Measurements from ENCODE around the gene IDH1.
"Not testable (repeated sequence)": the region's sequence is repeated elsewhere in the genome, so short reads cannot be mapped to it uniquely, and the experiment has no call there.

IDH1 gene

GRCh38 chr2:208256849-208257813 lies 2.3 kb upstream of the IDH1 start:
- H3K27me3 ChIP-seq (ENCODE audit: control insufficient read depth, insufficient read depth, low read length); H3K4me3 ChIP-seq (ENCODE audit: low read length); DNase-seq (ENCODE audit: low read depth, low spot score); H3K9me3 ChIP-seq (ENCODE audit: control insufficient read depth, insufficient read depth, low read length); H3K27ac ChIP-seq (ENCODE audit: low read length); H3K4me1 ChIP-seq (ENCODE audit: control insufficient read depth, insufficient read depth, low read length); H3K36me3 ChIP-seq (ENCODE audit: control insufficient read depth, insufficient read depth, low read length): not testable (repeated sequence)
- no CpG with 5 or more reads among the region's 12 CpGs for WGBS (ENCODE audit: insufficient coverage, insufficient read length)

GRCh38 chr2:208256192-208256782 lies 1.4 kb upstream of the IDH1 start:
- Histone ChIP-seq H3K9me3 (ENCODE audit: control insufficient read depth, insufficient read depth, low read length) (no peaks in the 10 kb centered on the region), H3K27ac (ENCODE audit: low read length) (no peak overlapping the region), H3K27me3 (ENCODE audit: control insufficient read depth, insufficient read depth, low read length) (no peaks in the 10 kb centered on the region), H3K4me1 (ENCODE audit: control insufficient read depth, insufficient read depth, low read length) (no peaks in the 10 kb centered on the region; the same call in 1 of the 2 replicates), H3K4me3 (ENCODE audit: low read length) (no peak overlapping the region), H3K36me3 (ENCODE audit: control insufficient read depth, insufficient read depth, low read length) (peaks cover under 1% of the 10 kb centered on the region; the same call in 1 of the 2 replicates)
- no peak for DNase-seq (ENCODE audit: low read depth, low spot score)
- no CpG with 5 or more reads among the region's 10 CpGs for WGBS (ENCODE audit: insufficient coverage, insufficient read length)

GRCh38 chr2:208255557-208256106 lies 761 bp upstream of the IDH1 start:
- H3K27ac ChIP-seq (ENCODE audit: low read length), result no peak overlapping the region
- peak overlapping the region; percentile 84; the same call in 1 of the 2 replicates for H3K4me3 ChIP-seq (ENCODE audit: low read length)
- DNase-seq (ENCODE audit: low read depth, low spot score), result no peak
- WGBS (ENCODE audit: insufficient coverage, insufficient read length), result no CpG with 5 or more reads among the region's 13 CpGs
- H3K36me3 ChIP-seq (ENCODE audit: control insufficient read depth, insufficient read depth, low read length), result peaks cover 3% of the 10 kb centered on the region; the same call in 1 of the 2 replicates
- H3K4me1 ChIP-seq (ENCODE audit: control insufficient read depth, insufficient read depth, low read length), result no peaks in the 10 kb centered on the region; the same call in 1 of the 2 replicates
- H3K27me3 ChIP-seq (ENCODE audit: control insufficient read depth, insufficient read depth, low read length), result no peaks in the 10 kb centered on the region
- no peaks in the 10 kb centered on the region for H3K9me3 ChIP-seq (ENCODE audit: control insufficient read depth, insufficient read depth, low read length)

DNA sequence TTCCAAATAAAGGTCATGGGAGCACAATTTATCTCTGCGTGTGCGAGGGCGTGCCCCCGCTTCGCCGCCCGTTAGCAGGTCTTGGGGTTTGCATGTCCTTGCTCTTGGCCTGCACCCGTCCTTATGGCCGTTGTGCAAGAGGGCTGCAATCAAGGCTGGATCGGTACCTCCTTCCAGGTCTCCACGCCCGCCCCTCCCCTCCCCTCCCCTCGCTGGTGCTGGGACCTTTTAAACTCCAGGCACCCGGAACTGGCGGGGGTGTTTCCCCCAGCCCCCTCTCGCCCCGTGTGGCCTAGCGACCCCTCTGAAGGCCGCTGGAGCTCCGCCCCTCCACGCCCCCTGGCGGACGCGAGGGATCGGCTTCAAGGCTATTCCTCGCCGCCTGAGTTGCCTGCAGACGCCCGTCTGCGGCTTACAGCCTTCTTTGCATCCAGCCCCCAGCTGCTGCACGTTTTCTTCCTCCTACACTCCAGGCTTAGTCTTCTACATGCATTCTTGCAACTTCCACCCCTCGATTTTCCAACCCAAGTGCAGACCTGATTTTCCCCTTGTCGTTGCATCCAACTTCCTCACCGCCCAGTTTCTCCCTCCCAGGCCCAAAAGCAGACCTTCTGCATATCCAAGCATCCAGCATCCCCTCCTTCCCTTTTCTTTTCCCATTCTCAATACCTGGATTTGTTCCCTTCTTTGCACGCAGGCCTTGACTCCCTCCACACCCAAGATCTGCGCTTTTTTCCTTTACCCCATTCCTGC lies 577 bp downstream of the IDH1 start:
- H3K4me1 ChIP-seq (ENCODE audit: control insufficient read depth, insufficient read depth, low read length), result no peaks in the 10 kb centered on the region; the same call in 1 of the 2 replicates
- H3K4me3 ChIP-seq (ENCODE audit: low read length), result peak overlapping the region; percentile 84
- peak; percentile 79 for DNase-seq (ENCODE audit: low read depth, low spot score)
- no CpG with 5 or more reads among the region's 36 CpGs for WGBS (ENCODE audit: insufficient coverage, insufficient read length)
- no peaks in the 10 kb centered on the region for H3K9me3 ChIP-seq (ENCODE audit: control insufficient read depth, insufficient read depth, low read length)
- H3K36me3 ChIP-seq (ENCODE audit: control insufficient read depth, insufficient read depth, low read length), result peaks cover 5% of the 10 kb centered on the region; the same call in 1 of the 2 replicates
- no peaks in the 10 kb centered on the region for H3K27me3 ChIP-seq (ENCODE audit: control insufficient read depth, insufficient read depth, low read length)
- no peak overlapping the region for H3K27ac ChIP-seq (ENCODE audit: low read length)

DNA sequence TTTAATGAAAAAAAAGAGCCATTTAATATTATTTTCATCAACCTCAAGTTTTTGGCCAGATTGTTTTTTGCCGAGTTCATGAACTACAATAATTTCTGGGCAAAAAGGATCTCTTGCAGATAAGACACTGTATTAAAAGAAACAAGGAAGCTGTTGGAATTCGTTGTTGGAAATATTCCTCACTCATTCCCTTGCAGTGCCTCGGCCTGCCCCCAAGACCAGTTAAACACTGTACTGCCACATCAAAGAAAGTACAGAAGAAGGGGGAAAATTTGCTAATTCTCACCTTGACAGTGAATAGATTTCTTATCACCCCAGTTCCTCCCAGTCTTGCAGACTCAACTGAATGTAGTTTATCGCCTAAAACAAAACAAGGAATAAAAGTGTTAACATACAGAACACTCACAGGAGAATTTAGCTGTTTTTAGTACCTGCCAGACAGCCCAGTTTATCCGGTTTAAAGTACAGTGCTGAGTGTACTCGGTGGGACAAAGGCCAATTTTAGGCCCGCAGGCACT lies 1.2 kb downstream of the IDH1 start:
- H3K9me3 ChIP-seq (ENCODE audit: control insufficient read depth, insufficient read depth, low read length), result no peaks in the 10 kb centered on the region
- H3K36me3 ChIP-seq (ENCODE audit: control insufficient read depth, insufficient read depth, low read length), result peaks cover 6% of the 10 kb centered on the region; the same call in 1 of the 2 replicates
- no peaks in the 10 kb centered on the region; the same call in 1 of the 2 replicates for H3K4me1 ChIP-seq (ENCODE audit: control insufficient read depth, insufficient read depth, low read length)
- H3K4me3 ChIP-seq (ENCODE audit: low read length), result peak overlapping the region; percentile 84
- no peak for DNase-seq (ENCODE audit: low read depth, low spot score)
- no CpG with 5 or more reads among the region's 7 CpGs for WGBS (ENCODE audit: insufficient coverage, insufficient read length)
- H3K27me3 ChIP-seq (ENCODE audit: control insufficient read depth, insufficient read depth, low read length), result no peaks in the 10 kb centered on the region
- H3K27ac ChIP-seq (ENCODE audit: low read length), result no peak overlapping the region

DNA sequence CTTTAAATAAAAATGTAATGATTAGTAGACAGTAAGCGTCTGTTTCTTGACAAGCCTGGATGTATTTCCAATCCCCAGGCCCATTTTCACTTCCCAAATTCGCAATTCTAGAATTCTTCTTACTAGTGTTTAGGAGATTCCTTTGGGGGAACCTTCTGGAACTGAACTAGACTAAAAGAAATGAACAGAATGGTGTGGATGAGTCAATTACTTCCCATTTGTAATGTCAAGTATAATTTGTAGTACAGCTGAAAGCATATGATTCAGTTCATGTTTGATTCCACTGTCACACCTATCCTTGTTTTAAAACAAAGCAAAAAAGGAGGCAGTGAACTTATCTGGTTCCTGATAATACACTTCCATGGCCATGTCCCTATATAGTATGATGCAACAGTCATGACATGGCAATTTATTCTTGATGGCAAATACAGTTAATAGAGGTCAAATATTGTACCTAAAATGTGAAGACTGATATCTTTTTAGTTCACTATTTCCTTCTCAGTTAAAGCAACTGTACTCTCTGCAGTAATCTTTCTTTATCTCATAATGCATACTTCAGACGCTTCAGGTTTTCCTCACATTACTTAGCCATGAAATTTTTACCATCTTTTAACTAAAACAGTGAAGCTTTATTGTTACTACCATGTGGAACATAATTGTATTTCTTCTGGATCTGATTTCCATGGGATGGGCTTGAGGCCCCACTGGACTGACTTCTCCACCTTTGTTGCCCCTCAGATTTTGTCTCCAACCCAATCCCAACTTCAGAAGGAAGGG lies 2.0 kb downstream of the IDH1 start:
- Histone ChIP-seq H3K27me3 (ENCODE audit: control insufficient read depth, insufficient read depth, low read length) (no peaks in the 10 kb centered on the region), H3K4me1 (ENCODE audit: control insufficient read depth, insufficient read depth, low read length) (no peaks in the 10 kb centered on the region; the same call in 1 of the 2 replicates), H3K9me3 (ENCODE audit: control insufficient read depth, insufficient read depth, low read length) (no peaks in the 10 kb centered on the region), H3K27ac (ENCODE audit: low read length) (no peak overlapping the region), H3K4me3 (ENCODE audit: low read length) (no peak overlapping the region), H3K36me3 (ENCODE audit: control insufficient read depth, insufficient read depth, low read length) (peaks cover 10% of the 10 kb centered on the region; the same call in 1 of the 2 replicates)
- DNase-seq (ENCODE audit: low read depth, low spot score), result no peak
- WGBS (ENCODE audit: insufficient coverage, insufficient read length), result 100% methylated on average over 1 of the region's 3 CpGs

- Histone ChIP-seq H3K27ac (ENCODE audit: low read length) (no peak overlapping the region), H3K36me3 (ENCODE audit: control insufficient read depth, insufficient read depth, low read length) (peaks cover 15% of the 10 kb centered on the region; the same call in 1 of the 2 replicates), H3K4me1 (ENCODE audit: control insufficient read depth, insufficient read depth, low read length) (no peaks in the 10 kb centered on the region; the same call in 1 of the 2 replicates), H3K27me3 (ENCODE audit: control insufficient read depth, insufficient read depth, low read length) (no peaks in the 10 kb centered on the region), H3K4me3 (ENCODE audit: low read length) (no peak overlapping the region), H3K9me3 (ENCODE audit: control insufficient read depth, insufficient read depth, low read length) (no peaks in the 10 kb centered on the region)
- no CpG with 5 or more reads among the region's 4 CpGs for WGBS (ENCODE audit: insufficient coverage, insufficient read length)
- no peak for DNase-seq (ENCODE audit: low read depth, low spot score)
Measured at GRCh38 chr2:208251098-208251497, 3.8 kb downstream of the IDH1 start.

DNA sequence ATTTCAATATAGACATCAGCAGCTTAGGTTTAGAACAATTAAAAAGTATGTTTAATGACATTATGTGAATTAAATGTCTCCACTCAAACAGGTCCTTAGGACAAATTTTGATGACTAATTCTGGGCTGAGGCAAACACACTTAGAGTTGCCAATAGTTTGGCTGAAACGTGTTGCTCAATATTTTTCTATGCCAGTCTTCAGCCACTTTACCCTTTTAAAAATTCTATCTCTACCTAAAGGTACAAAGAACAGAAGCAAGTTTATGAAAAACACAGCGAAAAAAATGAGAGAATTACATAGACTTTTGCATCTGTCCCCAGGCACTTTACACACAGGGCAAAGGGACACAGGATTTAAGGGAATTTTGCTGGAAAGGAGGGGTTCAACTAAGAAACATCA lies 4.5 kb downstream of the IDH1 start:
- H3K4me1 ChIP-seq (ENCODE audit: control insufficient read depth, insufficient read depth, low read length), result no peaks in the 10 kb centered on the region; the same call in 1 of the 2 replicates
- H3K27me3 ChIP-seq (ENCODE audit: control insufficient read depth, insufficient read depth, low read length), result no peaks in the 10 kb centered on the region
- no peak overlapping the region for H3K27ac ChIP-seq (ENCODE audit: low read length)
- H3K36me3 ChIP-seq (ENCODE audit: control insufficient read depth, insufficient read depth, low read length), result peaks cover 15% of the 10 kb centered on the region; the same call in 1 of the 2 replicates
- no peak for DNase-seq (ENCODE audit: low read depth, low spot score)
- no CpG with 5 or more reads among the region's 2 CpGs for WGBS (ENCODE audit: insufficient coverage, insufficient read length)
- no peak overlapping the region for H3K4me3 ChIP-seq (ENCODE audit: low read length)
- no peaks in the 10 kb centered on the region for H3K9me3 ChIP-seq (ENCODE audit: control insufficient read depth, insufficient read depth, low read length)

GRCh38 chr2:208249296-208249695 lies 5.6 kb downstream of the IDH1 start:
- Histone ChIP-seq H3K9me3 (ENCODE audit: control insufficient read depth, insufficient read depth, low read length) (no peaks in the 10 kb centered on the region), H3K27ac (ENCODE audit: low read length) (no peak overlapping the region), H3K27me3 (ENCODE audit: control insufficient read depth, insufficient read depth, low read length) (no peaks in the 10 kb centered on the region), H3K4me3 (ENCODE audit: low read length) (no peak overlapping the region), H3K4me1 (ENCODE audit: control insufficient read depth, insufficient read depth, low read length) (no peaks in the 10 kb centered on the region; the same call in 1 of the 2 replicates), H3K36me3 (ENCODE audit: control insufficient read depth, insufficient read depth, low read length) (peaks cover 15% of the 10 kb centered on the region; the same call in 1 of the 2 replicates)
- no peak for DNase-seq (ENCODE audit: low read depth, low spot score)
- WGBS (ENCODE audit: insufficient coverage, insufficient read length), result no CpG with 5 or more reads among the region's 2 CpGs

Measured in iPS DF 6.9 (cell line).